Umbilical cord (tissue), 2 donors: ENCODE results near the gene COASY. TPM values are rescaled to one million over a fixed set of nuclear protein-coding genes. Genes with fewer than 3 reads are reported as not detected.
A peak's percentile ranks its signal among the peaks of the same experiment; 100 is the strongest.

ENCODE experiments used
- DNase-seq: peaks from one replicate; pipeline ENCODE4 v3.0.0-alpha.2; 2015; ENCODE audit warnings: low spot score
- total RNA-seq: library from RNA; depleted of rRNA; stranded (reverse); fragments of >200 nt; gene quantifications from one replicate; pipeline ENCODE4 v1.2.3, GENCODE V29; 2014; ENCODE audit warnings: low replicate concordance; ENCODE audit not compliant: insufficient read depth

Gene COASY
- total RNA-seq = 8.2 TPM

DNA sequence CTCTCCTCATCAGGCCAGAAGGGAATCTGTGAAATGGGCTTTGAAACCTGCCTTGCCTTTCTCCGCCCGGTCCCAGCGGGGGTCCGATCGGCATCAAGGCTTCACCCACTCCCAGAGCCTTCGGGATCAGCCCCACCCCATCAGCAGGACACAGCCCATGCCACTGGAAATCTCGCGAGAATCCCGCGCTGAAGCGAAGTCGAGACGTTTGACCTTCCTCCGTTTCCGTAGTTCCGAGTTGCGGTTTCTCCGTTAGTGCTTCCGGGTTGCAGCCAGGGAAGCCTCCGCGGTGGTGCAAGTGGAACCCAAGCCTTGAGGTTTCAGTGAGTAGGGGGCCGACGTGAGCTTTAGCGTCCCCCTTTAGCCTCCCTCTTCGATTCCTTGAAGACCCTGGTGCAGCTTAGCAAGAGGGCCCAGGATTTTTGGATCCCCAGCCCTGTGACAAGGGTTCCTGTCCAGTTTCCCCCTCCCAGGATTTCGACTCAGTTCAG, at the start of gene COASY:
Gene COASY, plus strand, starts transcription at position 252 of the 491 bp plus-strand sequence. CDS start 475 bp downstream, outside the sequence.
- DNase-seq = peak; percentile 99

DNA sequence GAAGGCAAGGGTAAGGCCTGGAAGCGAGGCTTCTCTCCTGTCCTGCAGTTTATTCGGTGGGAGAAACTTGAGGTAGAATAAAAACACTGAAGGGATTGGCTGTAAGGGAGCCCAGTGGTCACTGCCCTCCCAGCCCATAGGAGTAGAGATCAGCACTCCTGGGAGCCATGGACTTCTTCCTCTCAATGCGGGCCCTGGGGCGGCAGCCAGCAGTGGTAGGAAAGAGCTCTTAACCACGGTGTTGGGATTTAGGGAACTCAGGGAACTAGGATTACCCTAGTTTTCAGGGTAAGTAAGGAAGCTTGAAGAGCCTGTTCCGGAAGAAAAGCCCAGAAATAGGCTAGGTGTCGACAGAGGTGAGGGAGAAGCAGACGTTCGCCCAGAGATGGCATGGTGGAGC, 49.7 kb upstream of the COASY start:
- no peak for DNase-seq

DNA sequence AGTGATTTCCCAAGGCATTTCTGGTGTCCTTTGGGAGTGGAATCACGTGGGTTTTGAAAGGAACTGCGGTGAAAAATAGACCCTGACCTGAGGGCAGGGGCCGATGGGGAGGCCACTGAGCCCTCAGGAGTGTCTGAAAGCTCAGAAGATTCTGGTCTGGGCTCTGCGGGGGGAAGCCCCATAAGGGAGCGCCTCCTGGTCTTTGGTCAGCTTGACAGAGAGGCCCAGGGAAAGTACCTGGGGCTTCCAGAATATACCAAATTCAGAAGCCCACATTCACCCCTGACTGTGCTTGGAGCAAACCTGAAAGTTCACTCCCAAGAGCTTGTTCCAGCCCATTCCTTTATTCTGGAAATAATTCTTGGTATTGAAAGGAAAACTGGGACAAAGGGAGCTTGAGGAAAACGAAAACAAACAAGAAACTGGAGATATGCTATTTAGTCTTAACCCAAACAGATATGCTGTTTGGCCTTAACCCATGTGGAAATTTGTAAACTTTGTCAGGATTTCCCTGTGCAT, 49.2 kb upstream of the COASY start:
- no peak for DNase-seq

DNA sequence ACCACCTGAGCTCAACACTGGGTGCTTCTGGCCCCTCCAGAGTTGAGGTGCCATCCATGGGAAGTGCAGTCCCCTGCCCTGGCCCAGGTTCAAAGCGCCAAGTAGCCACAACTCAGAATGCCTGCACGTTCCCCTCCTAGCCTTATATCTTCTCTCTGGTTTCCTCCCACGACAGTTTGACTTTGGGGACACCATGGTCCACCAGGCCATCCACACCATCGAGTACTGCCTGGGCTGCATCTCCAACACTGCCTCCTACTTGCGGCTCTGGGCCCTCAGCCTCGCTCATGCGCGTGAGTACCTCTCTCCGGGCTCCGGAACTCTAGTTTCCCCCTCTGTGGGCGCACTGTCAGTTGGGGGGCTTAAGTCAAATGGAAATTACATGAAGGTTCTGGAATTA, 48.3 kb upstream of the COASY start:
- DNase-seq = no peak

DNA sequence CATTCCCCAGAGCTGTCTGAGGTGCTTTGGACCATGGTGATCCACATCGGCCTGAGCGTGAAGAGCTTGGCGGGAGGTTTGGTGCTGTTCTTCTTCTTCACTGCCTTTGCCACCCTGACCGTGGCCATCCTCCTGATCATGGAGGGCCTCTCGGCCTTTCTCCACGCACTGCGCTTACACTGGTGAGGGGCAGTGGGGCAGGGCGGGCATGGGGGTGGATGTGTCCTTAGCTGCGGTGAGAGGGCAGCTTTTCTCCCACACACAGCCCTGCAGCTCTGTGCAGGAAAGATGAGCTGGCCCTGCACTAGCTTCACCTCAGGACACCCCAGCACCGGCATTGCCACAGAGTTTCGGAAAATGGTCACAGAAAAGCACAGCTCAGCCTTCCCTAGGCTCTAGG, 47.7 kb upstream of the COASY start:
- DNase-seq = no peak

DNA sequence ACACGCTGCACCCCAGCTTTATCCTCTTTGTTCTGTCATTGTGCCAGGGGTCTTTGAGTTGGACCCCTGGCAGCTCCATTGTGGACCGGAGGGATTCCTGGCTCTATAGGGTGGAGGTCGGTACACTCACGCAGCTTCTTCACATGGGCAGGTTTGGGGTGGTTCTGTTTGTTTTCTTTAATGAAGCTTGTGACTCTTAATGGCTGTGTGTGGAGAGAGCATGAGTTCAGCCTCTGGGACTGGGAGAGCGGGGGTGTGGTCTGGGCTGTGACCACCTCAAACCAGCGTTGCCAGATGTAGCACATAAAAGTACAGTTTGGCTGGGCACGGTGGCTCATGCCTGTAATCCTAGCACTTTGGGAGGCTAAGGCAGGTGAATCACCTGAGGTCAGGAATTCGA, 47.1 kb upstream of the COASY start:
- DNase-seq = no peak

DNA sequence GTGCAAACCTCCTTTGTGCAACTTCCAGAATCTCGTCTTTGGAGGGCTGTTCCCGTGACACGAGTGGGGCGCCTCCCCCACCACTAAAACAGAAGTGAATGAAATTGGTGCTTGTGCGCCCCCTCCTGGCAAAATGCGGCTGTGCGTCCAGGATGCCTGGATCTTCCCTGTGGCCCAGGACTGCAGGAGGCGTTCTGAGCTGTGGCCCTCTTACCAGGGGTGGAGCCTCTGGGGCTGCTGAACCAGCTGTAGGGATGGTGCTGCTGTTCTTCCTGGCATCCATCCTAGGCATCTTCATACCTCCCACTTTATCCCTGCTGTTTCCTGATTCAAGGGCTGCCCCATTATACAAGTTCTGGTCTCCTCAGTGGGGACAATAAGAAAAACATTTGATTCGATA, 44.4 kb upstream of the COASY start:
- peak; percentile 84 for DNase-seq

DNA sequence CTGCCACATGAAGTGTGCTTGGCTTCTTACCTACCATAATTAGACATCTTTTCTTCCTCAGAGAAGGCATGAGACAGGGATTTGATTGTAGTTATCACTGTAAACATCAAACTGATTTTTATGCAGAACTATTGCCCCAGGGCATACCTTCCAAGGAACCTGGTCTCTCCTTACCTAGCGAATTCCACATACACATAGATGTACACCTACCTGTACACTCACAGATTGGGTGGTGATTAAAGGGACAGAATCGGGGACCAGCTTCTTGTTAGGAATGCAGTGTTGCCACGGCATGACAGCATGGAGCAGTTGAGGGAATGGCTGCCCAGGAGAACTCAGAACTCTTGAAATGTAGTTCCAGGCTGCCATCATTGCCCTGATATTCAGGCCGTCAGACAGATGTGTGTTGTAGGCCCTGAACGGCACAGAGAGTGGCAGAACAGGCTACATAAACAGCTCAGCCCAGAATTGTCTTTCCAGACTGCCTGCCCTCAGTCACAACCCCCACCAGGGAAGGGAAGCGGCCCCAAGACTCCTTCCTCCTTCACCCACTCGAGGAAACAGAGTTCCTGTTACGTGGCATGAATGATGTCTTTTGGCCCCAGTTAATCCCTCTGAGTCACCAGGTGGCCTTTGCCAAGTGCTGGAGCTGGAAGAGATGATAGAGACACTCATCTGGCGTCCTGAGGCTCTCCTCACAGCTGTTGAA, 43.7 kb upstream of the COASY start:
- DNase-seq = peak; percentile 96

DNA sequence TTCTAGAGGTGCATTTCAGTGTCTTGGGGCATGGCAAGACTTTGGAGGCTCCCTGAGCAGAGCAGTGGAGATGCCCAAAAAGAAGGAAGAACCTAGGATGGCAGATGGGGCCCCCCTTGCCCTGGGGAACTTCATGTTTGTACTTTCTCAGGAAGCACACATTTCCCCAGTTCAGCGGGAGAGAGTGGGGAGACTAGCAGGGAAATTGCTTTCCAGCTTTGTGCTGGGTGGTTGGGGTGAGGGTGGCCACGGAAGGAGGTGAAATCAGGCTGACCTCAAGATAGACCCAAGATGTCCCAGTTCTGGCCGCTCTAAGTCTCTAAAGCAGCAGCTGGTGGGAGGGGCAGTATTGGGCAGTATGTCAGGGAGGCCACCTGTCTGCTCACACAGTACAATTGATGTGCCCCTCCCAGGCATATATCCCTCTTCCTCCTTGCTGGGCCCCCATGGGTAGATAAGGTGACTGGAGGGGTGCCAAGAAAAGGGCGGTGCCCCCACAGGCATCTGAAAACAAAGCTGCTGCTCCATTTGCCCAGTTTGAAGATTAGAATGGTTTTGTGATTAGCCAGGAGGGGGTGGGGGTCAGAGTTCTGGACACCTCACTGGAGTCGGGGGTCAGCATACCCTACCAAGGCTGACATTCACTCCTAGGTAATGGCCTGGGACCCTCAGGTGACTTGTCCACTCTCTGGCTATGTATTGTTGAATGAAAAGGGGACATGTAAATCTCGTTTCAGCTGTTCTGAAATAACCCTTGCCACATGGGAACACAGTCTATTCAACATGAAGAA, 43.0 kb upstream of the COASY start:
- DNase-seq = peak; percentile 85

DNA sequence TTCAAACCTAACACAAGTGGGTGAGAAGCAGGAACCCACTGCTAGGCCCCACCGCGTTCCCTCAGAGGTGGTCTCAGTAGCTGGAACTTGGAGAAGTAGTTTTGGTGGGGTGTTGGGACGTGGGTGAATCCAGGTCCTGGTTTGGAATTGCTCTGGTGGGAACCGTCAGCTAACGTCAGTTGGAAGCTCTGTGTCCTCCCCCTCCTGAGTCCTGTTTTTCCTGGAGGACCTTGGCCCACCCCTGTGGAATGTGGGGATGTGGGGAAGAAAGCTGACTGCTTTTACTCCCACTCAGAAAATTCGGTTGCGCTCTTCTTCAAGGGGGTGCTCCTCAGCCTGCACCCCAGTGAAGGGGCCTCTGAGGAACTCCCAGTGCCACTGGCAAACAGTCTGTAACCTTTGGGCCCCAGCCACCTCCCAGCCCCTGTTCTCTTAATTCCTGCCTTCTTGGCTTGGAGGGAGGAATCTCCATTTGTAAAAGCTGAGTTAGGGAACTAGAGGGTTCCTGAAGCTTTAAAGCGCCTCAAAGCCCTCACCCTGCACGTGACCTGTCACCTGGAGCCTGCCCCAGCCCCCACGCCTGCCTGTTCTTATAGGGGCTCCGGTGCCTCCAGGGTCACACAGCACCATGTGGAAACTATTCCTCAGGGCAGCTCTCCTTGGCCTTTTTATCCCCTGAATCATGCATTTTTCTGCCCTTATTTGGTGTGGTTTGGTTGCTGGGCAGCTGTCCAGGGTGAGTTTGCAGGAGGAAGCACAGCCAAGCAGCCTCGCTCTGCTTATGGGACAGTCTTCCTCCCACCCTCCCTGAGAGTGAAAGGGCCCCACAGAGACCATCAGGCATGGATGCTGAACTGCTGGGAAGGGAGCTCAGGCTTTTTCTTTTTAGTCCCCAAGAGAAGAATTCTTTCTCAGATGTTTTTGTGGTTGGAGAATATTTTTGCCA, 42.1 kb upstream of the COASY start:
- DNase-seq = peak; percentile 99

DNA sequence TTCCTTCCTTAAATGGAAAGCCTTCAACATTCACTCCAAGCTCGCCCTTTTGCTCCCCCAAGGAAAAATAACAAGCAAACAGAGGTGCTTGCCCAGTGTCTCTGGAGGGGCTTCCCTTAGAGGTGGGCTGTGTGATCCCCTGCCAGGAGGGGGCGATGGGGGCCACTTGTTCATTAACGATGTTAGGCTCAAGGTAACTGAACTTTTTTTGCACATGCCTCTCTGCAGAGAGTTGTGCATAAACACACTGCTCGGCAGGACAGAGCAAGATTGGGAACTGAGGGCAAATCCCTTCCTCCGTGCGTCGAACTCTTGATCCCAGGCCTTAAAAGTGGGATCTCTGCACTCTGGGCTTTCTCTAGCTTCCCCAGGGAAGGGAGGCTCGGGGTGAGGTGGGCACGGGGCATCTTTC, 41.4 kb upstream of the COASY start:
- DNase-seq = no peak

DNA sequence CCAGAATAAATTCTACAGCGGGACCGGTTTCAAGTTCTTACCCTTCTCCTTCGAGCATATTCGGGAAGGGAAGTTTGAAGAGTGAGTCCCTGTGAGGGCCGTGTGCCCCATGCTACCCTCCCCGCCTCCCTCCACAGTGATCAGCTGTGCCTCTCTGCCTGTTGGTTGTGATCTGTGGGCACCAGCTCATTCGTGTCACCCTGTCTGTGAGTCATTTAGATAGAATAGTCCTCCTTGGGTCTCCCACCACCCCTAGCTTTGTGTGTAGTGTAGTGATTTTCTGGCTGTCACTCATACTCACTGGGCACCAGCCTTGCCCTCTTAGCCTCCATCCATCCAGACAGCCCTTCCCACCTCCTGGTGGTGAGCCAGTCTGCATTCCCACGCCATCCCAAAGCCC, 40.9 kb upstream of the COASY start:
- no peak for DNase-seq

DNA sequence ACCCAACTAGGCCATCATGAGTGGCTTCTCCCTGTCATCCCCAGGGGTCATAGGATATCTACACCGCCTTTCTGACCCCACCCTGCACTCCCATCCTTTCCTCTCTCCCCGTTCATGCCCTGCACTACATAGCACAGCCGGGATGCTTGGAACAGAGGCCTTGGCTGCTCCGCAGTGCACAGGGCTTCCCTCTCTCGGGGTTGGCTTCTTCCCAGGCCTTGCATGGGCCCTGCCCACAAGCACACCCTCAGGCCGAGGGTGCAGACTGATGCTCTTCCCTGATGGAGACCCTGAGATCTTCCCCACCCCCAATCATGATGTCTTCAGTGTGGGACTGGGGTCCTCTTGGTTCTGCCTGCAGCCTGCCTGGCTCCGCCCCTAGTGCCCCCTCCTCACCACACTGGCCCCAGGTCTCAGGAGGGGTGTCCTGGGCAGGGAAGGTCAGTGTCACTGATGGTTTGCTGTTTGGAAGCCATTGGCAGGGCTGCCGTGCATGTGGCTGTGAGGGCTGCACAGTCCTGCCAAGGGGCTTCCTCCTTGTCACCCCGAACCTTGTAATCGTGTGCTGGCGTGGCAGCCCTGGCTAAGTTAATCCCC, 40.2 kb upstream of the COASY start:
- DNase-seq = peak; percentile 68

DNA sequence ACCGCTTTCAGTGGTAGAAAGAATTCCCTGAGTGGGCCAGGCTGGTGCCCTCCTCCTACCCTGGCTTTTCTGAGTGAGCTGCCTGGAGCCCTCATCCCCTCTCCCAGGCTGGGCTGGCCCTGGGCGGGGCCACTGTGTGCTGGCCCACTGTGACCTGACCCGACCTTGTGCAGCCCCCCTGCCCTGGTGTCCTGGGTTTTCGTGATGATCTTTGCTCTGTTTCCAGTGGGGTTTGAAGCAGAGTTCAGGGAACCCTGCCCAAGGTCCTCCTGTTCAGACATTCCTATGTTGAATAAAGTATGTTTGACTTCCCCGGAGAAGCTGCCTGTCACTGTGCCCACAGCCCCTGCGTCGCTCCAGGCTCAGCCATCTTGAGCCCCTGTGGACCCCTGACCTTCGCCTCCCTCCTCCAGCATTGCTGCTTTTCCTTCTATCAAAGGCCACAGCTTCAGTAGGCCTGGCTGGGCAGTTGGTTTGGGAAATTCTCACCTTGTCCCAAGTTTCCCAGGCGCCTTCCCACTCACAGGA, 39.6 kb upstream of the COASY start:
- DNase-seq = no peak

DNA sequence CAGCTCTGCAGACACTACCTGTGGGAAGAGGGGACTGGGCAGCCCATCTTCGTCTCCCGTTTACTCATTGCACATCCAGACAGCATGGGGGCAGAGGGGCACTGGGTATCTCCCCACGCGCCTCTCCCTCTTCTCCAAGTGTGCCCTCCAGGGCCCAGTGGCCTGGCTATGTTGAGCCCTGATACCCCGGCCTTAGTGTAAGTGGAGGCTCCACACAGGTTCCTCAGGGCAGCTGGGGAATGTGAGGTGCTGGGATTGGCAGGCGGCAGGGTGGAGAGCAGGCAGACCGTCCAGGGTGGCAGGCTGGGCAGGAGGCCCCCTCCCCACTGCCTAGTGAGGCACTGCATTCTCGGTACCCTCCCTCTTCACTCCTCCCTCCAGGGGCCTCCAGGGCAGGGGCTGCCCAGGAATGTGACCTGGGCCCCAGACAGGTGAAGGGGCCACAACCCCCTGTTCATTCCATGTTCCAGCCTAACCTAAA, 39.1 kb upstream of the COASY start:
- no peak for DNase-seq

DNA sequence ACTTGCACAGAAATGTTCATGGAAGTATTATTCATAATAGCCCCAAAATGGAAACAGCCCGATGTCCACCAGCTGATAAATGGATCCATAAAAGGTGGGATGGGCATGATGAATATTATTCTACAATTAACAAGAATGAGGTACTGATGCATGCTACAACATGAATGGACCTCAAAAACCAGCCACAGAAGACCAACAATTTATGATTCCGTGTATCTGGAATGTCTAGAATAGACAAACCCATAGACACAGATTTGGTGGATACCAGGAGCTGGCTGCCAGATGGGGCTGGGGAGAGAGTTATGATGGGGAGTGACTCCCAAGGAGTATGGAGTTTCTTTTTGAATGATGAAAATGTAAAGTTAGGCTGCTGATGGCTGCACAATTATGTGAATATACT, 36.7 kb upstream of the COASY start:
- no peak for DNase-seq

DNA sequence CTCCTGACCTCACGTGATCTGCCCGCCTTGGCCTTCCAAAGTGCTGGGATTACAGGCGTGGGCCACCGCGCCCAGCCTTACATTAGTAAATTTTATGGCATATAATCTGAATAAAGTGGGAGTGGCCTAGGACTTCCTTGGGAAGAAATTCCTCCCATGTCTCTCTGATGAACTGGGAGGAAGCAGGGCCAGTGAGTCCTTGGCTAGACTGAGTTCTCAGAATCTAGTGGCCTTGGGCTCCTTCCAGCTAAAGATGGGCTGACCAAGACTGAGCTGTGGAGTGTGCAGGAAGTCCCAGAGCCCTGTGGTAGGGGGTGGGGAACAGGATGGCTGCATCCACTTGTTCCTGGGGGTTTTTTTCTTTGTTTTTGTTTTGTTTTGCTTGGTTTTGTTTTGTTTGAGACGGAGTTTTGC, 35.9 kb upstream of the COASY start:
- no peak for DNase-seq

DNA sequence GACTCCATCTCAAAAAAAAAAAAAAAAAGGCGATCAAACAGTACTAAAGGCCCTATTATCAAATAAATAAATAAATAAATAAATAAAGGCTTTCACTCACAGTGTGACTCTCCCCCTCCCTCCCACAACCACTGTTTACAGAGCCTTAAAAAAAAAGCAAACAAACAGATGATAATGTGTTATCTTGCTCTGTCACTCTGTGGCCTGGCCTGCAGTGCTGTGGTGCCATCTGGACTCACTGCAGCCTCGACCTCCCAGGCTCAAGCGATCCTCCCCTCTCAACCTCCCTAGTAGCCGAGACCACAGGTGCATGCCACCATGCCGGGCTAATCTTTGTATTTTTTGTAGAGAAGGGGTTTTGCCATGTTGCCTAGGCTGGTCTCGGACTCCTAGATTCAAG, 34.0 kb upstream of the COASY start:
- no peak for DNase-seq

DNA sequence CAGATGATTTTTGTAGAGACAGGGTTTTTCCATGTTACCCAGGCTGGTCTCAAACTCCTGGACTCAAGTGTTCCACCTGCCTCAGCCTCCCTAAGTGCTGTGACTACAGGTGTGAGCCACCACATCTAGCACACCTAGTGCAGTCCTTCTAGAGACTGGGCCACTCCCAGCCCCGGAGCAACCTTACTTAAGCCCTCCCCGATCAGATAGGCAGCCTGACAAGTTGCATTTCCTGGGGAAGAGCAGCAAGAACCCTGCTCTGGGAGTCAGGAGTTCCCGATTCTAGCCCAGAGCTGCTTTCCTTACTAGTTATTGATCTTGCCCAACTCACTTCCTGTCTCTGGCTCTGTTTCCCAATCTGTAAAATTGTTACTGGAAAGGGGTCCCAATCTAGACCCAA, 32.9 kb upstream of the COASY start:
- DNase-seq = no peak

DNA sequence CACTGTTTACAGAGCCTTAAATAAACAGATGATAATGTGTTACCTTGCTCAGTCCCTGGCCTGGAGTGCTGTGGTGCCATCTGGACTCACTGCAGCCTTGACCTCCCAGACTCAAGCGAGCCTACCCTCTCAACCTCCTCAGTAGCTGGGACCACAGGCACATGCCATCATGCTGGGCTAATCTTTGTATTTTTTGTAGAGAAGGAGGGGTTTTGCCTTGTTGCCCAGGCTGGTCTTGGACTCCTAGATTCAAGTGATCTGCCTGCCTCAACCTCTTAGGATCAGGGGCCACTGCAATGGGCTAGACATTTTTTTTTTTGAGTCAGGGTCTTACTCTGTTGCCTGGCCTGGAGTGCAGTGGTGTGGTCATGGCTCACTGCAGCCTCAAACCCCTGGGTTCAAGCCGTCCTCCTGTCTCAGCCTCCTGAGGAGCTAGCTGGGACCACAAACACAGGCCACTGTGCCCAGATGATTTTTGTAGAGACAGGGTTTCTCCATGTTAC, 30.9 kb upstream of the COASY start:
- DNase-seq = no peak
